Stimulated activated CD8-positive, alpha-beta memory T cell treated with anti-CD3 and anti-CD28 coated beads, Interleukin-12 subunit alpha, Interleukin-12 subunit beta, amount 100 ng/mL, for 1 hour (primary cell): ENCODE results near the gene DTD2.
"Not testable (repeated sequence)": the region's sequence is repeated elsewhere in the genome, so short reads cannot be mapped to it uniquely, and the experiment has no call there.

Experiments used
- DNase-seq: peaks from one replicate; pipeline ENCODE4 v3.0.0-alpha.2; 2020; ENCODE audit warnings: low read depth

Gene DTD2

DNA sequence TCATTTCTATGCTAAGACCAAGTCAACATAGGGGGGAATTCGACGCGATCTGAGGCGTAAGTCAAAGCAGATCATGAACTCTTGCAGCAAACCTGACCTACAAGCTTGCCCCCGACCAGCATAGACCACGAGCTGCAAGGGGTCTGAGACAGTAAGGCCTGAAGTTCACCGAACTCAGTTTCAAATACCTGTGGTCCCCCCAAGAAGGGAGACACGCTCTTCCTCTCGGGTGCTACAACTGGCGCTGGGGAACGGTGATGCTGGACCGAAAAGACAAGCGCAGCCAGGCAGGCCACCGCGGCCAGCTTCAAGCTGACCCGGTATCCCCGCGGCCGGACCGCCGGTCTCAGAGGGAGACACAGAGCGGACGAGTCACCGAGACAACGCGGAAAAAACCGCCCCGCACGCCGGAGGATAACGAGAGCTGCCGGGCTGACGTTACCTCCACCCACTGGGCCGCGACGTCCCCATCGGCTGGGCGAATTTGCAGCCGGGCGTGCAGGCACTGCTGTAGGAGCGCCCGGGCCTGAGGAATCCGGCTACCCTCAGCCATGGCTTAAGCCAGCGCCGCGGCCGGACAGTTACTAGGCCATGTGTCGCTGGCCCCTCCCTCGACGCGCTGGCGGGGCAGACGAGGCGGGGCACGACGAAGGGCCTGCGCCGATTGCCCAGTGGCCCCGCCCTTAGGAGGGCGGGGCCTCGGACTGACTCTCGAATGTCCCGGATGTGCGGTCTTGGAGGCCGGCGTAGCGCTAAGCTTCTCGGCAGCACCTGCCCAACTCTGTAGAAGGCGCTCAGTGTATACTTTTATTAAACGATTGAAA lies at the start of gene DTD2:
DTD2 (minus strand) TSS at position 666 of the 824 bp plus-strand sequence; CDS start at position 553, 113 bp downstream.
- DNase-seq, result peak; percentile 86

DNA sequence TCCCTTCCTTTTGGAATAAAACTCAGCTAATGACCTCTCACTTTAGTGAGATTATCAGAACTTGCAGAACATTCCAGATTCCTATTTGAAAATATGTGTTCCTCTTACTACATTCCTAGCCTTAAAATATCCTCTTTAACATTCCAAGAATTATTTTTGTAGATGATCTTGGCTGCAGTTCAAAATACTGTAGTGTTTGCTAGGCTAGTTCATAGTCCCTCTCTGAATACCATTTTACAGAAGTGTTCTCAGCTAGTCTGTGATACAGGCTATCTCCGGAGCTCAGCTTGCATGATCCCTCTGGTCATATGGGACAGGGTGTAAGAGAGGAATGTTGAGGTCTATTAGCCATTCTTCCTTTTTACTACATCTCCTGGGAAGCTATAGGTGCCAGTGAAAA lies 48.1 kb upstream of the DTD2 start:
- no peak for DNase-seq

DNA sequence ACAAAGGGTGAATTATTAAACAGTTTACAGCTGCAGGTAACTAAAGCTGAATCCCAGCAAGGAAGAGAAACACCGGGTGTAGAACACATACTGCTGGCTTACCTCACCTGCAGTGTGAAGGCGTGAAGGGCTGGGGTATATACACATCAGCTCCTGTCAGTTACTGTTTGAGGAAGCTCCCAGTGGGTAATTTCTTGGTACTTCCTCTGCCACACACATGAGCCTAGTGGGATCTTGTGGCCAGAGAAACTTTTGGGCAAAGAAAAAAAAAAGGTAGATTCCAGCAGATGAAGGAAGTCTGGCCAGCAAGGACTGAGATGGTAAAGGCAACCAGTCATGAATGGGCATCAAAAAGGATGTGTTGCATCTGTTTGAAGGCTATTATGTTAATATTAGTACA lies 44.6 kb upstream of the DTD2 start:
- no peak for DNase-seq

DNA sequence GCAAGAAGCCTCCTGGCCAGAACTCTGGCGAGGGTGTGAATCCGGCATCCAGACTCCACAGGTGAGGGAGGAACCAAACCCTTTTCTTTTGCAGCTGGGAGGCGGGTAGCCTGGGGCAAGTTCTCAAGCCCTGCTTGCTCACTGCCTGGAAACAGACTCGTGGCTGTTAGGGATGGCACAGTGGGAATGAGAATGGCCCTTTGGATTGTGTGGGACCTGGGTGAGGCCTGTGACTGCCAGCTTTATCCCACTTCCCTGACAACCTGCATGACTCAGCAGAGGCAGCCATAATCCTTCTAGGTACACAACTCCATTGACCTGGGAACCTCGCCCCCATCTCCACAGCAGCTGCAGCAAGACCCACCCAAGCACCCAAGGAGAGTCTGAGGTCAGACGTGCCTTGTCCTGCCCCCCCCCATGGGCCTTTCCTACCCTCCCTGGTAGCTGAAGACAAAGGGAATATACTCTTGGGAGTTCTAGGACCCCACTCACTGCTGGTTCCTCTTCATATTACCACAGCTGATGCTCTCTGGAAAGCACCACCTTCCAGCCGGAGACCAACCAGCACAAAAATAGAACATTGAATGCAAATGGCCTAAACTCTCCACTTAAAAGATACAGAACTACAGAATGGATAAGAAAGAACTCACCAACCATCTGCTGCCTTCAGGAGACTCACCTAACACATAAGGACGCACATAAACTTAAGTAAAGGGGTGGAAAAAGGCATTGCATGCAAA lies 35.6 kb upstream of the DTD2 start:
- no peak for DNase-seq

DNA sequence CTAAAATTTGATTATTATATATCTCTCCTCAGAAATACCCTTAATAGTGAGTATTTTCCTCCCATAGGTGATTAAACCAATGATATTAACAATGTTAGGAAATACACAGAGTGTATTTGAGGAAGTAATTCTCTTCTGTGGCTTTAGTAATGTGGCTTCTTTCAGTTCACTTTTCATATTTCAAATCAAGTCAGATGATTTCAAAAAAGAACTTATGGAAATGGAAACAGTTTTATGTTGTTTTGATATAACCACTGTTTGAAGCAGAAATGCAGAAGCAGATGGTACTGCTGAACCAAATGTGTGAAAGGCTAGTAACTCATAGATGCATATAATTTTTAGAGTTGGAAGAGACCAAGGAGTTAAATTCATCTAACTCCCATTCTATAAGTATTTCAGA lies 32.4 kb upstream of the DTD2 start:
- no peak for DNase-seq

DNA sequence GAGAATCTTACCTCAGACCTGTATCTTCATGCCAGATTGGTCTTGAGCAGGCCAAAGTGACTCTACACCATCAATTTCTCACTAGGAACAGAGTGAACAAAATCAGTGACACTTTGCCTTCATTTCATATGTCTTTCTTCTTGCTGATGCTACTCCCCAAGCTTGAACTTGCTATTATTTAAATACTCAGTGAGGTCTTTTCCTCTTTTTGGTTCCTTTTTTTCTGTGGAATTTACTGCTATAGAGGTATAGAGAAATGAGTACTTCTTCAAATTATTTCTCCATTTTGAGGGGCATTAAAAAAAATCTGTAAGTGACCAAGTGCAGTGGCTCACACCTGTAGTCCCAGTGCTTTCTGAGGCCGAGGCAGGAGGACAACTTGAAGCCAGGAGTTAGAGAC lies 30.6 kb upstream of the DTD2 start, which contains the start of gene GPR33:
GPR33 (minus strand) TSS at position 154 of the 400 bp plus-strand sequence. CDS start 4,074 bp downstream, outside the sequence.
- DNase-seq, result no peak

DNA sequence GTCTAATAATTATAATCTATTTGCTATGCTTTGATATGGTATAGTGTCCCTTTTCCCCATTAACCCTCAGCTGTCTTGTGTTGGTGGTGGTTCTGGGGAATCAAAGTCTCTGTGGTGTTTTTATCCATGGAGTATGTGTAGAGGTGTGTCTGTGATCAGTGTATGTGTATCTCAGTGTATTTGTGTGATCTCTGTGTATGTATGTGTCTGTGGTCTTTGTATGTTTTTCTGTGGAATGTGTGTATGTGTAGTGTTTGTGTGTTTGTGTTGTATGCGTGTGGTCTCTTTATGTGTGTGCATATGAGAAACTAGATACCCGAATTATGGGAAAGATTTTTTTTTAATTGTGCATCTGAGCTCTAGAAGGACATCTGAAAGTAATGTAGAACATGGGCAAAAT lies 29.5 kb upstream of the DTD2 start:
- no peak for DNase-seq

DNA sequence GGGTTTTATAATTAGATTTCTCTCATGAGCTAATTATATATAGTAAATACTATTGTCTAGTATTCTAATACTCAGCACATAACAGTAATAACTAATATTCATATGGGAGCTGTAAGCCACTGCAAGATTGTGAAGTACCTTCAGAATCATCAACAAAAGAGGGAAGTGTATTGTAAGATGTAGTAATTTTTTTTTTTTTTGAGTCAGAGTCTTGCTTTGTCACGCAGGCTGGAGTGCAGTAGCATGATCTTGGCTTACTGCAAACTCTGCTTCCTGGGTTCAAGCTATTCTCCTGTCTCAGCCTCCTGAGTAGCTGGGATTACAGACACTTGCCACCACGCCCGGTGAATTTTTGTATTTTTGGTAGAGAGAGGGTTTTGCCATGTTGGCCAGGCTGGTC lies 27.4 kb upstream of the DTD2 start:
- DNase-seq, result no peak

DNA sequence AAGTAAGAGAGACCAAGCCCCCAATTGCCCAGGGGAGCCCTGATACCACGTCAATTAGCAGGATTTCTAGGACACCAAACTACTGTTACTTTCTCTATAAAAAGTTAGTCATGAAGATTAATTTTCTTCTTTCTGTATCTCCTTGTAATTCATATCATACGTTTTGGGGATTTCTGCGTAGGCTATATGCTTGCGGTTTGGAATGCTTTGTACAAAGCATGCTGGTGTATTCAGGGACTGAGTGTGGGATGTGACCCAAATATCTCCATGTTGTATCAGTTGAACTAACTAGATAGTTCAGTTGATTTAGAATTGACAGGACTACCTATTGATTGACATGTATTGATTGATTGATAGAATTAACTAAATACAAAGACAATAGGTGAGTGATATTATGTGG lies 22.9 kb upstream of the DTD2 start:
- no peak for DNase-seq

DNA sequence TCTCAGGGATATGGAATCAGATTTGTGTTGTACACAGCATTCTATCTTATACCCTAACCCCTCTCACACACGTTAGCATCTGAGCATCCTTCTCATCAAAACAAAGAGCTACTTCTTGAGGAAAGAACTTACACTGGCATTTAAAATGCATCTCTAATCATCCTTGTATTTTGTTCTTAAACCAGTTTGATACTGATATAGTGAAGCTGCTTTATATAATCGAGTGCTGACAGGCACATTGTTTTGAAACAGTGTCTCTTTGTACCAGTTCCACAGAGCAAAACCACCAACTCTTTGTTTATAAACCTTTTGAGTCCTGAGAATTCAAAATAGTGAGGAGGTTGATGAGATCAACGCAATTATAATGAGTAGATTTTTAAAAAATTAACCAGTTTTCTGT lies 21.7 kb upstream of the DTD2 start:
- no peak for DNase-seq

DNA sequence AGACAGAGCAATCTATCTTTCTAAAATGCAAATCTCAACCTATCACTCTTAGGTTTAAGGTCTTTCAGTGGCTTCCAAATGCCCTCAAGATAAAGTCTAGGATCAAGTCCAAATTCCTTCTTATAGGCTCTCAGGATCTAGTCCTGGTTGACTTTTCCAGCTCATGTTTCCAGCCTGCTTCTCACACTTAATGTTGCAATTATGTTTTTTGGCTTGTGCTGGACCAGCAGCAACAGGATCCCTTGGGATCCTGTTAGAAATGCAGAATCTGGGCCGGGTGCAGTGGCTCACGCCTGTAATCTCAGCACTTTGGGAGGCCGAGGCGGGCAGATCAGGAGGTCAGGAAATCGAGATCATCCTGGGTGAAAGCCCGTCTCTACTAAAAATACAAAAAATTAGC lies 19.9 kb upstream of the DTD2 start:
- DNase-seq, result no peak

DNA sequence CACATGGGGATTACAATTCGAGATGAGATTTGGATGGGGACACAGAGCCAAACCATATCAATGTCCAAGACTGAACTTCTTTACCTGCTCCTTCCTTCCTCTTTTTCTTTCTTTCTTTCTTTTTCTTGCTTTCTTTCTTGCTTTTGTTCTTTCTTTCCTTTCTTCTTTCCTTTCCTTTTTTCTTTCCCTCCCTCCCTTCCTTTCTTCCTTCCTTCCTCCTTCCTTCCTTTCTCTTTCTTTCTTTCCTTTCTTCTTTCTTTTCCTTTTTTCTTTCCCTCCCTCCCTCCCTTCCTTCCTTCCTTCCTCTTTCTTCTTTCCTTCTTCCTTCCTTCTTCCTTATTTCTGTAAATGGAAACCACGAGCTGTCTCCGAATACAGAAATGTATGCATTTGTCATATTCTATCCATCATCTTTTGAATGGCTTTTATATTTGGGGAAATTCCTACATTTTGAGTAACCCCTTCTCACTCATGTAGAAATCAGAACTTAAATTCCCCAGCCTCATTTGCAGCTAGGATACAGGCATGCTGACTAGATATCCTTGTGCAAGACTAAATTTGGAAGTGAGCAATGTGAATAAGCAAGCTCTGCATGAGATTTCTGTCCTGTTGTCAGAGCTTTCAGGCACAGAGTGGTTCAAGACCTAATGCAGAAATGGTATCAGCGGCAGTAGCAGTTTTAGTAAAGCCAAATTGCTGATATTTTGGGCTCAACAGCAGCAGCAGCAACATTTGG lies 19.0 kb upstream of the DTD2 start:
- DNase-seq, result no peak

DNA sequence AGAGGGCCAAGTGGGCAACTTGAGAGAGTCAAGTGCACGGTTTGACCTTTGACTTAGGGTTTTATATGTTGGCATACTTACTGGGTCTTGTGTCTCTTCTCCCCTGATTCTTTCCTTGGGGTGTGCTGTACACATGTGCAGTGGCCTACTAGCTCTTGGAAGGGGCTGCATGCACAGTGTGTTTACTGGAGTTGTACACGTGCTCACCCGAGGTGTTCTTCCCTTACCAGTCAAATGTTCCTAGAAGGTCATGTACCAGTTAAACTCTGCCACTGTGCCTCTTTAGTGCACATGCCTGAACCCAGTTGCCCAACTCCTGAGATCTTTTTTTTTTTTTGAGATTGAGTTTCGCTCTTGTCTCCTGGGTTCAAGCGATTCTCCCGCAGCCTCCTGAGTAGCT lies 9.2 kb upstream of the DTD2 start:
- no peak for DNase-seq

DNA sequence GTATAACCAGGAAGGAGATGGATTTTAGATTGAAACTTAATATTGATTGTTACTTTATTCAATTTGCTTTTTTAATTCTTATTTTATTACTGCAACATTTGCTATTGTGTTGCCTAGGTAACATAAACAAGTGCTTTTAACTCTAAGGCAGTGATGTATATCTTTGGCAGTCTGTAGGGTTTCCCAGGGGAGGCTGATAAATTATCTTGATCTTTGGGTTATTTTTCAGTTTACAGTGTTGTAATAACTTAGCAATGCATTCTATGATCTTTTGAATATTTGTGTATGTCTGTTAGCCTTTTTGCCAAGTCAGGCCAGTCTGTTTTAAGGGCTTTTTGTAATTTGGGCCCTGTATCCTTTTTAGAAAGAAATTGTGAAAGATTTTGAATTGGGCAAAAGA lies 7.8 kb upstream of the DTD2 start:
- DNase-seq, result no peak

DNA sequence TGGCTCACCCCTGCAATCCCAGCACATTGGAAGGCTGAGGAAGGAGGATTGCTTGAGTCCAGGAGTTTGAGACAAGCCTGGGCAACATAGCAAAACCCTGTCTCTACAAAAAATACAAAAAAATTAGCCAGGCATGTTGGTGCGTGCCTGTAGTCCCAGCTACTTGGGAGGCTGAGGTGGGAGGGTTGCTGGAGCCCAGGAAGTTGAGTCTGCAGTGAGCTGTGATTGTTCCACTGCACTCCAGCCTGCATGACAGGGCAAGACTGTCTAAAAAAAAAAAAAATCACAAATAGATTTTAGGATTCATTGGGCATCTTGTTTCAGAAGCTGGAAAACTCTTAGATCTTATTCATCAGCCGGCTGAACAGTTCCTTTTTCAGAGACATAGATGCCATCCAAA lies 5.1 kb upstream of the DTD2 start:
- DNase-seq, result not testable (repeated sequence)

DNA sequence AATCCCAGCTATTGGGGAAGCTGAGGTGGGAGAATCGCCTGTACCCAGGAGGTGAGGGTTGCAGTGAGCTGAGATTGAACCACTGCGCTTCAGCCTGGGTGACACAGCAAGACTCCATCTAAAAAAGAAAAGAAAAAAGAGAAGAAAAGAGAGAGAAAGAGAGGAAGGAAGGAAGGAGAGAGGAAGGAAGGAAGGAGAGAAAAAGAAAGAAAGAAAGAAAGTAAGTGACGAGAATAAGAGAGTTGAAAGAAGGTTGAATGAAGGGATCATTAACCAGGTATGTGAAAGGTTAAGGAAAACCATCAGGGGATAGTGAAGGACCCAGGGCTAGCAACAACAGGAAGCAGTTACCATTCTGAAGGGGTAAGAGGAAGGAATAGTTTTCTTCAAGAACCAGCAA lies 4.2 kb upstream of the DTD2 start:
- DNase-seq, result no peak

DNA sequence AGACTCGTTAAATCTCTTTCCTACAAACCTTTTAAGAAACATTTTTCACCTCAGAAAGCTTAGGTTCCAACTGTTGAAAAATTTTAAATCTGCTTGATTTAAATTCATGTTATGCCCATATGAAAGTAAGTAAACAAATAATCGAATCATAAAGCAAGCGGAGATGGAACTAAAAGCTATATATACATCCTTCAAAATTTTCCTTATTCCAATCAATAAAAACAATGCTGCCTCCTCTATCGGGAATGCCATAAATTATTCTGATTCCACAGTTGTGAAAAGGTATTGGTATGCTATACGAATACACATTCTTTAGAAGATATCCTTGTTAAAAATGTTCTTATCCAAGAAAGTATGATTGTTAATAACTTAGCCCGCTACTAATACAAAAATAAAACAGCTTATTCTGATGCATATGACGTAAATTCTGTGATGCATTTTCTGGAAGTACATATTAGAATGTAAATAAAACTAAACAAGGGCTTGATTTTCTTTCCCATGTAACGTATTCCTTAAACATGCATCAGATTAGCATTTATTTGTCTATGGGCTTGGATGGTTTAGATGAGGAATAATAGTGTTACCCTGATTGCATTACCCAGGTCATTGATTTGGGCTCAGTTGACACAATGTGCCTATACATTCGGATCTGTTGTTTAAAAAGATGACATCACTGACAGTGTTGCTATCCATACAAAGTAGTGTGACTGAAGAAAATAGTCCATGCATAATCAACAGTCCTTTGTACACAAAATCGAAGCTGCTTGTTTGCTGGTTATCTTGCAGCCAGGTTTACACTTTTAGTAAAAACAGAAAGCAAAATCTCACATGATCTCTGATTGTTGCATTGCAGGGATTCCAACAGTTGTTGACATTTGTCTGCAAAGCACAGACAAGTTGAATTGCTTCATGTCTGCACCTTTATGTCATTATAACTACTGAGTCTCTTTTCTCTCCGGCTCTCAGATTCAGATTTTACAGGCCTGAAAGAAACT lies 656 bp upstream of the DTD2 start:
- no peak for DNase-seq

DNA sequence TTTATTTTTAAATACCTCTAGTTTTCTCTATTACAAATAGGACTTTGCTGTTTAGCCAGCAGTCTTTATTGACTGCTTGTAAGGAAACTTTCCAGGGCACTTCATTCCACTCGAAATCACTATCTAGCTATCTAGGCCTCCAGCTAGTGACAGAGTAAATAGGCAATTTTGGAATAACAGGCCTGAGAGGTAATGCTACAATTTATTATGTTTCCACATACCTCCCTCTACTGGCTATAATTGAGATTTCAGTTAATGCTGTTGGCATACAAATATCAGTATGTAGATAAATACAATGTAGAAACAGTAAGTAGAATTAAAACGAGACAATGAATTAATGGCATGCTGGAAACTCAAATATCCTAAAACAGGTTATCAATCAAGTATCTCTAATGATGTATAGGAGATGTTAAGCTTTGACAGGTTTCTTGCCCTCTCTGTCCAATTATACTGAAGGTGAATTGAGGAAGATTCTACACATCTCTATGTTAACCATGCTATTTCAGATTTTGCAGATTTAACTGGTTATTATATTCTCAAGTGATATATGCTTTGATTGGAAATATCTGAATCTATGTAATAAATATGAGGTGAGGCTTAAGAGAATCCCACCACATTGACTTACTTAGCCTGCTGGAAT lies 7.2 kb downstream of the DTD2 start:
- DNase-seq, result no peak

DNA sequence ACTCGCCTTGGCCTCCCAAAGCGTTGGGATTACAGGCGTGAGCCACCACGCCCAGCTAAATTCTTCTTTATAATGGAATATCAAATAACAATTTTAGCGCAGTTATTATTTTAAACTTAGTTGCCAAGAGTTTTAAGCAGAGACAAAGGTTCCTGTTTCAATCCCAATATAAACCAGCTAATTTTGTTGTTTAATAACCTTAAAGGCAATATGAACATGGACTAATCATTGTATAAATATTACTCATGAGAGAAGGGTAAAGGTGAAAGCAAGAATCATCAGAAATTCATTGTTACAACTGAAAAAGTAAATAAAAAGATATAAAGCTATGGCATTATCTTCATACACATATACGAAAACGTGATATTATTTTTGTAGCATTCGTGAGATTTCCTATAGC lies 8.2 kb downstream of the DTD2 start:
- DNase-seq, result no peak

DNA sequence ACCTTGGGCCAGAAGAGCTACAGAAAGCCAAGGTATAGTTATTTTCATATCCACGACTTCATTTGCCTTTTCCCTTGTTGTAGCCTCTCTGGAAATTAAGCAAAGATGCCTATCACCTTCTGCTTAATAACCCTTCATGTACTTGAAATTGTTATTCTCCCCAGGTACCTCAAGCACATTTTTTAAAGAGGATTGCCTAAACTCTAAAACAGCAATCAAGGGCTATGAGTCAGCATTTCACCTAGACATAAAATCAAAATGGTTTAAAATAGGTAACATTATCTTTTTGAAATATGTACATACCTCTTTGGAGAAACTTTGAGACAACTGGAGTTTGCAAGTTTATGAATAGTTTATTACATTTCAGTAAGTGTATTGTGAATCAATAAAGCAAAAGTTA lies 11.6 kb downstream of the DTD2 start:
- no peak for DNase-seq

DNA sequence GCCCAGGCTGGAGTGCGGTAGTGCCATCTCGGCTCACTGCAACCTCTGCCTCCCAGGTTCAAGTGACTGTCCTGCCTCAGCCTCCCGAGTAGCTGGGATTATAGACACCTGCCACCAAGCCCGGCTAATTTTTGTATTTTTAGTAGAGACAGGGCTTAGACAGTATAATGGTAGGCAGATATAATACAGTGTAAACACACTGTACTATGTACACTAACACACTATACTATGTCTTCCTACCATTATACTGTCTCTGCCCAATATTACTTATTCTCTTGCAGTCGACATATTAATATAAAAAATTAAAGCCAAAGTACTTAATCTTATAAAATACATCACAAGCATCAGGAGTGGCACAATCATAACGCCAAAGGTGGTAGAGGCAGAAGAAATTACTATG lies 15.0 kb downstream of the DTD2 start:
- no peak for DNase-seq
